DMS 273 (cell line): ENCODE measurements around the gene KLHL17.
"Not testable (repeated sequence)": the region's sequence is repeated elsewhere in the genome, so short reads cannot be mapped to it uniquely, and the experiment has no call there.

Source experiments
- DNase-seq: peaks from one replicate; lab custom pipeline; 2025; ENCODE audit not compliant: unreplicated experiment; lab: John Stamatoyannopoulos, UW

KLHL17 gene

GRCh38 chr1:998995-999724 lies 38.8 kb downstream of the KLHL17 start:
- peak; percentile 92 for DNase-seq

GRCh38 chr1:999725-1000356 lies 39.5 kb downstream of the KLHL17 start, which contains the start of gene HES4:
TSS of gene HES4 (minus strand) at chr1:1000097. CDS start at chr1:999973, 124 bp downstream.
- peak; percentile 96 for DNase-seq

GRCh38 chr1:1000357-1001056 lies 40.1 kb downstream of the KLHL17 start:
- DNase-seq = peak; percentile 94

GRCh38 chr1:1001057-1001783 lies 40.8 kb downstream of the KLHL17 start:
- DNase-seq = peak; percentile 85

- DNase-seq = no peak
Observed at GRCh38 chr1:1003618-1004419, 43.4 kb downstream of the KLHL17 start.

GRCh38 chr1:1004420-1004779 lies 44.0 kb downstream of the KLHL17 start:
- DNase-seq = peak; percentile 62

GRCh38 chr1:1004780-1005697 lies 44.7 kb downstream of the KLHL17 start:
- DNase-seq = peak; percentile 68

GRCh38 chr1:1005774-1006304 lies 45.5 kb downstream of the KLHL17 start:
- no peak for DNase-seq

- no peak for DNase-seq
Observed at GRCh38 chr1:1006305-1007159, 46.1 kb downstream of the KLHL17 start.

- not testable (repeated sequence) for DNase-seq
Observed at GRCh38 chr1:1010131-1010530, 49.7 kb downstream of the KLHL17 start.

GRCh38 chr1:1011396-1011949 lies 51.1 kb downstream of the KLHL17 start:
- DNase-seq = no peak

GRCh38 chr1:1012736-1013104 lies 52.3 kb downstream of the KLHL17 start:
- DNase-seq = not testable (repeated sequence)

- DNase-seq = peak; percentile 93
Observed at GRCh38 chr1:1013105-1013921, 52.9 kb downstream of the KLHL17 start, which contains the start of gene ISG15. TSS of gene ISG15 (plus strand) at chr1:1013497. CDS start at chr1:1013574, 77 bp downstream.

GRCh38 chr1:1013922-1014648 lies 53.7 kb downstream of the KLHL17 start:
- DNase-seq = no peak

GRCh38 chr1:1014799-1015681 lies 54.7 kb downstream of the KLHL17 start:
- peak; percentile 69 for DNase-seq
